ENCODE data around the gene ZNF283.
"Not testable (repeated sequence)": the region's sequence is repeated elsewhere in the genome, so short reads cannot be mapped to it uniquely, and the experiment has no call there.

The ZNF283 gene

GRCh38 chr19:43848821-43849220 lies 21.7 kb downstream of the ZNF283 start:
- no peak for DNase-seq (ENCODE audit: low spot score)

- DNase-seq (ENCODE audit: low spot score), result no peak
Measured at GRCh38 chr19:43858174-43858573, 31.1 kb downstream of the ZNF283 start.

GRCh38 chr19:43866923-43867322 lies 39.8 kb downstream of the ZNF283 start:
- DNase-seq (ENCODE audit: low spot score), result not testable (repeated sequence)

DNA sequence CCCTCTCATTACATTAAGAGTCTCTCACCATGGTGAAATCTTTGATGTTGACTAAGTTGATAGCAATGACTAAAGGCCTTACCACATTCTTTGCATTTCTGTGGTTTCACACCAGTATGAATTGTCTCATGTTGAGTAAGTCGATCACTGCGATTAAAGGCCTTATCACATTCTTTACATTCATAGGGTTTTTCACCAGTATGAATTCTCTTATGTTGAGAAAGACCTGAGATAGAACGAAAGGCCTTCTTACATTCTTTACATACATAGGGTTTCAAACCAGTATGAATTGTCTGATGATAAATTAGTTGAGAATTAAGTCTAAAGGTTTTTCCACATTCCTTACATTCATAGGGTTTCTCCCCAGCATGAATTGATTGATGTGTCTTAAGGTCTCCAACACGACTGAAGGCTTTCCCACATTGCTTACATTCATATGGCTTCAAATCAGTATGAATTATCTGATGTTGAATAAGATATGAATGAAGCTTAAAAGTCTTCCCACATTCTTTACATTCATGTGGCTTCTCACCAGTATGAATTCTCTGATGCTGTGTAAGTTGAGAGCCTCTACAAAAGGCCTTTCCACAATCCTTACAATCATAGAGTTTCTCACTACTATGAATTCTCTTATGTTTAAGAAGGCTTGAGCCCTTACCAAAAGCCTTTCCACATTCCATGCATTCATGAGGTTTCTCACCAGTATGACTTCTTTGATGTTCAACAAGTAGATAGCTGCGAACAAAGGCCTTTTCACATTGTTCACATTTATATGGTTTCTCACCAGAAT lies 45.6 kb downstream of the ZNF283 start:
- no peak for DNase-seq (ENCODE audit: low spot score)

GRCh38 chr19:43880483-43880882 lies 53.4 kb downstream of the ZNF283 start:
- DNase-seq (ENCODE audit: low spot score), result no peak

DNA sequence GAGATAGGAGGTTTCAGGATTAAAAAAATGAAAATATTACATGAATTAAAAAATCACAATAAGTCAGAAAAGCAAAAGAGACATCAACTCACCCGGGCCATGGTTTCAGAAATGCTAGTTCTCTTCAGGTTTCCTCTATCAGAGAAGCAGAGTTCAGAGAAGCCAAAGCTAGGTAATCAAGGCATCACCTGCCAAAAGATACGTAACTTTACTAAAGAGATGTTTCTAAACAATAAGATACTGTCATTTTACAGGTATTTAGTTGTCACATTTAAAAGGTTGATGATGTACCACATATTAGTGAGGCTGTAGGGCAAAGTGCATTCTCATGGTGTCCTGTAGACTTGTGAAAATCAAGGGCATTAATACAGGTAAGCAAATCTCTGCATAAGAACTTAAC lies 56.7 kb downstream of the ZNF283 start, which contains the start of gene ZNF404:
Gene ZNF404, minus strand, starts transcription at position 101 of the 400 bp plus-strand sequence.
- no peak for DNase-seq (ENCODE audit: low spot score)

GRCh38 chr19:43895727-43896308 lies 68.7 kb downstream of the ZNF283 start:
- DNase-seq (ENCODE audit: low spot score), result no peak

All from pons (tissue), 1 donor.